GM23338 (cell line): ENCODE measurements around the gene POPDC3. TPM values are rescaled to one million over a fixed set of nuclear protein-coding genes. Genes with fewer than 3 reads are reported as not detected.

Experiments used
- ATAC-seq: fragments of 200-7000 bp; cut with Tn5 transposase; 3 replicates; pipeline ENCODE4 v1.9.1; 2020
- DNase-seq: peaks from one replicate; pipeline ENCODE4 v3.0.0-alpha.2; 2015; ENCODE audit warnings: low spot score
- H2AFZ ChIP-seq: fragments of 200-600 bp; sonication (generic); 2 replicates; pipeline ENCODE4 v1.8.0; 2016; ENCODE audit warnings: antibody characterized with exemption, mild to moderate bottlenecking, moderate library complexity
- H3F3A ChIP-seq: fragments of 200-600 bp; sonication (generic); replicated peaks from 2 replicates; pipeline ENCODE4 v1.8.0; 2017; ENCODE audit warnings: antibody characterized with exemption, mixed run types, low read depth
- H3K27ac ChIP-seq: fragments of 200-600 bp; sonication (generic); 2 replicates; pipeline ENCODE4 v1.6.1; 2016; ENCODE audit warnings: low read depth
- H3K27me3 ChIP-seq: fragments of 200-600 bp; sonication (generic); 2 replicates; pipeline ENCODE4 v1.8.0; 2016; ENCODE audit warnings: mild to moderate bottlenecking, mixed run types, moderate library complexity; ENCODE audit not compliant: insufficient read depth
- H3K36me3 ChIP-seq: fragments of 200-600 bp; sonication (generic); 2 replicates; pipeline ENCODE4 v1.8.0; 2016; ENCODE audit warnings: mild to moderate bottlenecking; ENCODE audit not compliant: insufficient read depth
- H3K4me1 ChIP-seq: fragments of 200-600 bp; sonication (generic); 2 replicates; pipeline ENCODE4 v1.8.0; 2016; ENCODE audit warnings: mild to moderate bottlenecking, moderate library complexity; ENCODE audit not compliant: insufficient read depth
- H3K4me2 ChIP-seq: fragments of 200-600 bp; sonication (generic); 2 replicates; pipeline ENCODE4 v1.7.1; 2017; ENCODE audit warnings: mixed run types
- H3K4me3 ChIP-seq: fragments of 200-600 bp; sonication (generic); 2 replicates; pipeline ENCODE4 v1.6.1; 2016; ENCODE audit warnings: mixed run types
- H3K79me2 ChIP-seq: fragments of 200-600 bp; sonication (generic); replicated peaks from 2 replicates; pipeline ENCODE4 v1.8.0; 2017; ENCODE audit warnings: mild to moderate bottlenecking; ENCODE audit not compliant: insufficient read depth
- H3K9me2 ChIP-seq: fragments of 200-600 bp; sonication (generic); 2 replicates; pipeline ENCODE4 v1.8.0; 2017; ENCODE audit not compliant: insufficient read depth
- H4K20me1 ChIP-seq: fragments of 200-600 bp; sonication (generic); replicated peaks from 2 replicates; pipeline ENCODE4 v1.8.0; 2017; ENCODE audit warnings: mild to moderate bottlenecking; ENCODE audit not compliant: insufficient read depth
- H3K27ac Mint-ChIP-seq: 2 replicates; pipeline ENCODE4 v1.8.0; 2020; ENCODE audit warnings: inconsistent platforms, mild to moderate bottlenecking, moderate library complexity, mixed read lengths
- H3K27me3 Mint-ChIP-seq: 3 replicates; pipeline ENCODE4 v1.8.0; 2022; ENCODE audit warnings: low read depth, mild to moderate bottlenecking, moderate library complexity, mixed read lengths, inconsistent platforms; ENCODE audit not compliant: insufficient read depth, poor library complexity
- H3K36me3 Mint-ChIP-seq: 3 replicates; pipeline ENCODE4 v1.8.0; 2021; ENCODE audit warnings: low read depth, mild to moderate bottlenecking, inconsistent platforms, moderate library complexity, mixed read lengths
- H3K4me1 Mint-ChIP-seq: 3 replicates; pipeline ENCODE4 v1.8.0; 2020; ENCODE audit warnings: mild to moderate bottlenecking, inconsistent platforms, mixed read lengths
- H3K4me3 Mint-ChIP-seq: 3 replicates; pipeline ENCODE4 v1.8.0; 2021; ENCODE audit warnings: moderate library complexity, mild to moderate bottlenecking, inconsistent platforms, mixed read lengths
- H3K9me3 Mint-ChIP-seq: 3 replicates; pipeline ENCODE4 v1.8.0; 2020; ENCODE audit warnings: moderate library complexity, mild to moderate bottlenecking, inconsistent platforms, mixed read lengths
- CREB1 ChIP-seq: fragments of 250-450 bp; sonication (Bioruptor Pico); IDR thresholded peaks from 2 replicates; pipeline ENCODE4 v1.5.0; 2020; ENCODE audit warnings: low read depth, mild to moderate bottlenecking, moderate library complexity
- EZH2 ChIP-seq: fragments of 200-600 bp; sonication (generic); IDR thresholded peaks from one replicate; pipeline ENCODE4 v1.8.0; 2017; ENCODE audit warnings: antibody characterized with exemption, mild to moderate bottlenecking, low read depth; ENCODE audit not compliant: unreplicated experiment
- EZH2phosphoT487 ChIP-seq: fragments of 200-600 bp; sonication (generic); IDR thresholded peaks from one replicate; pipeline ENCODE4 v1.8.1; 2018; ENCODE audit warnings: antibody characterized with exemption; ENCODE audit not compliant: unreplicated experiment
- JUNB ChIP-seq: IDR thresholded peaks from one replicate; pipeline ENCODE4 v1.6.1; 2016; ENCODE audit warnings: antibody characterized with exemption; ENCODE audit not compliant: unreplicated experiment
- NANOG ChIP-seq: IDR thresholded peaks from 2 replicates; pipeline ENCODE4 v1.6.1; 2016; ENCODE audit warnings: antibody characterized with exemption, borderline replicate concordance
- POLR2AphosphoS5 ChIP-seq: IDR thresholded peaks from 2 replicates; pipeline ENCODE4 v1.6.1; 2016; ENCODE audit warnings: antibody characterized with exemption, low read depth
- STAT1 ChIP-seq: IDR thresholded peaks from one replicate; pipeline ENCODE4 v1.6.1; 2016; ENCODE audit warnings: antibody characterized with exemption; ENCODE audit not compliant: unreplicated experiment
- ZNF114 ChIP-seq: fragments of 250-450 bp; sonication (Bioruptor Pico); IDR thresholded peaks from 2 replicates; pipeline ENCODE4 v1.5.0; 2020; ENCODE audit warnings: mild to moderate bottlenecking, moderate library complexity
- ZNF331 ChIP-seq: fragments of 250-450 bp; sonication (Bioruptor Pico); IDR thresholded peaks from 2 replicates; pipeline ENCODE4 v1.5.0; 2020; ENCODE audit warnings: low read depth, mild to moderate bottlenecking, moderate library complexity
- polyA plus RNA-seq: library from polyadenylated mRNA; unstranded; fragments of >200 nt; fragmentation: Nextera tagmentation; extraction: Ambion mirVana; gene quantifications from 2 replicates; pipeline ENCODE4 v1.2.1, GENCODE V29; 2016
- total RNA-seq: library from RNA; depleted of rRNA; stranded (reverse); fragments of >200 nt; shearing (Covaris generic); gene quantifications from 2 replicates; pipeline ENCODE4 v1.2.3, GENCODE V29; 2014
- TF ChIP-seq, protein P1 (sequence below): IDR thresholded peaks from 2 replicates; pipeline ENCODE4 v1.6.1; 2016; ENCODE audit warnings: antibody characterized with exemption
- TF ChIP-seq, protein P2 (sequence below): fragments of 250-450 bp; sonication (Bioruptor Pico); IDR thresholded peaks from 2 replicates; pipeline ENCODE4 v1.5.0; 2020; ENCODE audit warnings: mild to moderate bottlenecking, moderate library complexity
- TF ChIP-seq, protein P3 (sequence below): IDR thresholded peaks from one replicate; pipeline ENCODE4 v1.6.1; 2018; ENCODE audit warnings: antibody characterized with exemption; ENCODE audit not compliant: unreplicated experiment
- TF ChIP-seq, protein P4 (sequence below), 2 experiments: fragments of 200-600 bp in 1 of 2; sonication (generic) in 1 of 2; conservative IDR thresholded peaks; 2 replicates each; pipeline versions ENCODE4 v1.5.1 to v1.6.1; 2016 to 2017; ENCODE audit warnings: antibody characterized with exemption in 2 of 2, low read depth in 2 of 2, mild to moderate bottlenecking in 2 of 2, moderate library complexity in 1 of 2

The POPDC3 gene
- total and polyA plus RNA-seq, 2 experiments from 2014 or later: 5.1 to 5.7 TPM

DNA sequence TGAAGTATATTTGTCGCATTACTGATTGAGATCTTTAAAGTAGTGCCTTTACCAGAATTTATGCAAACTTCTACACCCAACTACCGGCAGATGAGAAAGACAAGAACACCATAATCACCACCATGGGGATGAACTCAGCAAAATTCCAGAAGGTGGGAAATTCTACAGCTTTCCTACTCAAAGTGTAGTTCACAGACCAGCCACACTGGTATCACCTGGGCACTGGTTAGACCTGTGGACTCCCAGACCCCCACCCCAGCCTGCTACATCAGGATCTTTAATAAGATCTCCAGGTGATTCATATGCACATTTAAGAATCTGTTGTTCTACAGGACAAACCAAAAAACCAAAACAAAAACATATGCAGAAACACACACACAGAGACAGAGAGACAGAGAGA, 67.9 kb downstream of the POPDC3 start:
- Histone ChIP-seq H3K4me3 (no peak overlapping the region), H3K9me2 (no peaks in the 10 kb centered on the region), H2AFZ (no peak overlapping the region), H3K4me1 (no peaks in the 10 kb centered on the region), H3F3A (no peaks in the 10 kb centered on the region), H3K79me2 (no peaks in the 10 kb centered on the region), H3K27ac (no peak overlapping the region), H3K36me3 (no peaks in the 10 kb centered on the region), H3K4me2 (no peak overlapping the region), H4K20me1 (no peaks in the 10 kb centered on the region), H3K27me3 (no peaks in the 10 kb centered on the region)
- Mint-ChIP-seq H3K27me3 (peaks cover 3% of the 10 kb centered on the region), H3K4me3 (no peak overlapping the region), H3K4me1 (peaks cover 7% of the 10 kb centered on the region), H3K36me3 (no peaks in the 10 kb centered on the region), H3K9me3 (no peaks in the 10 kb centered on the region), H3K27ac (no peak overlapping the region)
- DNase-seq (peak; percentile 14), ATAC-seq (peak; percentile 62)
- TF ChIP-seq EZH2 (no peak), POLR2AphosphoS5 (no peak), ZNF331 (CRISPR knock-in tag) (no peak), ZNF114 (CRISPR knock-in tag) (no peak), CREB1 (CRISPR knock-in tag) (no peak), STAT1 (no peak), EZH2phosphoT487 (no peak), JUNB (no peak), NANOG (no peak)
- TF ChIP-seq, protein P1, sequence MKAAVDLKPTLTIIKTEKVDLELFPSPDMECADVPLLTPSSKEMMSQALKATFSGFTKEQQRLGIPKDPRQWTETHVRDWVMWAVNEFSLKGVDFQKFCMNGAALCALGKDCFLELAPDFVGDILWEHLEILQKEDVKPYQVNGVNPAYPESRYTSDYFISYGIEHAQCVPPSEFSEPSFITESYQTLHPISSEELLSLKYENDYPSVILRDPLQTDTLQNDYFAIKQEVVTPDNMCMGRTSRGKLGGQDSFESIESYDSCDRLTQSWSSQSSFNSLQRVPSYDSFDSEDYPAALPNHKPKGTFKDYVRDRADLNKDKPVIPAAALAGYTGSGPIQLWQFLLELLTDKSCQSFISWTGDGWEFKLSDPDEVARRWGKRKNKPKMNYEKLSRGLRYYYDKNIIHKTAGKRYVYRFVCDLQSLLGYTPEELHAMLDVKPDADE: no peak
- TF ChIP-seq, protein P2, sequence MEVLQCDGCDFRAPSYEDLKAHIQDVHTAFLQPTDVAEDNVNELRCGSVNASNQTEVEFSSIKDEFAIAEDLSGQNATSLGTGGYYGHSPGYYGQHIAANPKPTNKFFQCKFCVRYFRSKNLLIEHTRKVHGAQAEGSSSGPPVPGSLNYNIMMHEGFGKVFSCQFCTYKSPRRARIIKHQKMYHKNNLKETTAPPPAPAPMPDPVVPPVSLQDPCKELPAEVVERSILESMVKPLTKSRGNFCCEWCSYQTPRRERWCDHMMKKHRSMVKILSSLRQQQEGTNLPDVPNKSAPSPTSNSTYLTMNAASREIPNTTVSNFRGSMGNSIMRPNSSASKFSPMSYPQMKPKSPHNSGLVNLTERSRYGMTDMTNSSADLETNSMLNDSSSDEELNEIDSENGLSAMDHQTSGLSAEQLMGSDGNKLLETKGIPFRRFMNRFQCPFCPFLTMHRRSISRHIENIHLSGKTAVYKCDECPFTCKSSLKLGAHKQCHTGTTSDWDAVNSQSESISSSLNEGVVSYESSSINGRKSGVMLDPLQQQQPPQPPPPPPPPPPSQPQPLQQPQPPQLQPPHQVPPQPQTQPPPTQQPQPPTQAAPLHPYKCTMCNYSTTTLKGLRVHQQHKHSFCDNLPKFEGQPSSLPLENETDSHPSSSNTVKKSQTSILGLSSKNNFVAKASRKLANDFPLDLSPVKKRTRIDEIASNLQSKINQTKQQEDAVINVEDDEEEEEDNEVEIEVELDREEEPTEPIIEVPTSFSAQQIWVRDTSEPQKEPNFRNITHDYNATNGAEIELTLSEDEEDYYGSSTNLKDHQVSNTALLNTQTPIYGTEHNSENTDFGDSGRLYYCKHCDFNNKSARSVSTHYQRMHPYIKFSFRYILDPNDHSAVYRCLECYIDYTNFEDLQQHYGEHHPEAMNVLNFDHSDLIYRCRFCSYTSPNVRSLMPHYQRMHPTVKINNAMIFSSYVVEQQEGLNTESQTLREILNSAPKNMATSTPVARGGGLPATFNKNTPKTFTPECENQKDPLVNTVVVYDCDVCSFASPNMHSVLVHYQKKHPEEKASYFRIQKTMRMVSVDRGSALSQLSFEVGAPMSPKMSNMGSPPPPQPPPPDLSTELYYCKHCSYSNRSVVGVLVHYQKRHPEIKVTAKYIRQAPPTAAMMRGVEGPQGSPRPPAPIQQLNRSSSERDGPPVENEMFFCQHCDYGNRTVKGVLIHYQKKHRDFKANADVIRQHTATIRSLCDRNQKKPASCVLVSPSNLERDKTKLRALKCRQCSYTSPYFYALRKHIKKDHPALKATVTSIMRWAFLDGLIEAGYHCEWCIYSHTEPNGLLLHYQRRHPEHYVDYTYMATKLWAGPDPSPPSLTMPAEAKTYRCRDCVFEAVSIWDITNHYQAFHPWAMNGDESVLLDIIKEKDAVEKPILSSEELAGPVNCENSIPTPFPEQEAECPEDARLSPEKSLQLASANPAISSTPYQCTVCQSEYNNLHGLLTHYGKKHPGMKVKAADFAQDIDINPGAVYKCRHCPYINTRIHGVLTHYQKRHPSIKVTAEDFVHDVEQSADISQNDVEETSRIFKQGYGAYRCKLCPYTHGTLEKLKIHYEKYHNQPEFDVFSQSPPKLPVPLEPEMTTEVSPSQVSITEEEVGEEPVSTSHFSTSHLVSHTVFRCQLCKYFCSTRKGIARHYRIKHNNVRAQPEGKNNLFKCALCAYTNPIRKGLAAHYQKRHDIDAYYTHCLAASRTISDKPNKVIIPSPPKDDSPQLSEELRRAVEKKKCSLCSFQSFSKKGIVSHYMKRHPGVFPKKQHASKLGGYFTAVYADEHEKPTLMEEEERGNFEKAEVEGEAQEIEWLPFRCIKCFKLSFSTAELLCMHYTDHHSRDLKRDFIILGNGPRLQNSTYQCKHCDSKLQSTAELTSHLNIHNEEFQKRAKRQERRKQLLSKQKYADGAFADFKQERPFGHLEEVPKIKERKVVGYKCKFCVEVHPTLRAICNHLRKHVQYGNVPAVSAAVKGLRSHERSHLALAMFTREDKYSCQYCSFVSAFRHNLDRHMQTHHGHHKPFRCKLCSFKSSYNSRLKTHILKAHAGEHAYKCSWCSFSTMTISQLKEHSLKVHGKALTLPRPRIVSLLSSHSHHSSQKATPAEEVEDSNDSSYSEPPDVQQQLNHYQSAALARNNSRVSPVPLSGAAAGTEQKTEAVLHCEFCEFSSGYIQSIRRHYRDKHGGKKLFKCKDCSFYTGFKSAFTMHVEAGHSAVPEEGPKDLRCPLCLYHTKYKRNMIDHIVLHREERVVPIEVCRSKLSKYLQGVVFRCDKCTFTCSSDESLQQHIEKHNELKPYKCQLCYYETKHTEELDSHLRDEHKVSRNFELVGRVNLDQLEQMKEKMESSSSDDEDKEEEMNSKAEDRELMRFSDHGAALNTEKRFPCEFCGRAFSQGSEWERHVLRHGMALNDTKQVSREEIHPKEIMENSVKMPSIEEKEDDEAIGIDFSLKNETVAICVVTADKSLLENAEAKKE: no peak
- TF ChIP-seq, protein P3, sequence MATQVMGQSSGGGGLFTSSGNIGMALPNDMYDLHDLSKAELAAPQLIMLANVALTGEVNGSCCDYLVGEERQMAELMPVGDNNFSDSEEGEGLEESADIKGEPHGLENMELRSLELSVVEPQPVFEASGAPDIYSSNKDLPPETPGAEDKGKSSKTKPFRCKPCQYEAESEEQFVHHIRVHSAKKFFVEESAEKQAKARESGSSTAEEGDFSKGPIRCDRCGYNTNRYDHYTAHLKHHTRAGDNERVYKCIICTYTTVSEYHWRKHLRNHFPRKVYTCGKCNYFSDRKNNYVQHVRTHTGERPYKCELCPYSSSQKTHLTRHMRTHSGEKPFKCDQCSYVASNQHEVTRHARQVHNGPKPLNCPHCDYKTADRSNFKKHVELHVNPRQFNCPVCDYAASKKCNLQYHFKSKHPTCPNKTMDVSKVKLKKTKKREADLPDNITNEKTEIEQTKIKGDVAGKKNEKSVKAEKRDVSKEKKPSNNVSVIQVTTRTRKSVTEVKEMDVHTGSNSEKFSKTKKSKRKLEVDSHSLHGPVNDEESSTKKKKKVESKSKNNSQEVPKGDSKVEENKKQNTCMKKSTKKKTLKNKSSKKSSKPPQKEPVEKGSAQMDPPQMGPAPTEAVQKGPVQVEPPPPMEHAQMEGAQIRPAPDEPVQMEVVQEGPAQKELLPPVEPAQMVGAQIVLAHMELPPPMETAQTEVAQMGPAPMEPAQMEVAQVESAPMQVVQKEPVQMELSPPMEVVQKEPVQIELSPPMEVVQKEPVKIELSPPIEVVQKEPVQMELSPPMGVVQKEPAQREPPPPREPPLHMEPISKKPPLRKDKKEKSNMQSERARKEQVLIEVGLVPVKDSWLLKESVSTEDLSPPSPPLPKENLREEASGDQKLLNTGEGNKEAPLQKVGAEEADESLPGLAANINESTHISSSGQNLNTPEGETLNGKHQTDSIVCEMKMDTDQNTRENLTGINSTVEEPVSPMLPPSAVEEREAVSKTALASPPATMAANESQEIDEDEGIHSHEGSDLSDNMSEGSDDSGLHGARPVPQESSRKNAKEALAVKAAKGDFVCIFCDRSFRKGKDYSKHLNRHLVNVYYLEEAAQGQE: no peak
- TF ChIP-seq, protein P4, sequence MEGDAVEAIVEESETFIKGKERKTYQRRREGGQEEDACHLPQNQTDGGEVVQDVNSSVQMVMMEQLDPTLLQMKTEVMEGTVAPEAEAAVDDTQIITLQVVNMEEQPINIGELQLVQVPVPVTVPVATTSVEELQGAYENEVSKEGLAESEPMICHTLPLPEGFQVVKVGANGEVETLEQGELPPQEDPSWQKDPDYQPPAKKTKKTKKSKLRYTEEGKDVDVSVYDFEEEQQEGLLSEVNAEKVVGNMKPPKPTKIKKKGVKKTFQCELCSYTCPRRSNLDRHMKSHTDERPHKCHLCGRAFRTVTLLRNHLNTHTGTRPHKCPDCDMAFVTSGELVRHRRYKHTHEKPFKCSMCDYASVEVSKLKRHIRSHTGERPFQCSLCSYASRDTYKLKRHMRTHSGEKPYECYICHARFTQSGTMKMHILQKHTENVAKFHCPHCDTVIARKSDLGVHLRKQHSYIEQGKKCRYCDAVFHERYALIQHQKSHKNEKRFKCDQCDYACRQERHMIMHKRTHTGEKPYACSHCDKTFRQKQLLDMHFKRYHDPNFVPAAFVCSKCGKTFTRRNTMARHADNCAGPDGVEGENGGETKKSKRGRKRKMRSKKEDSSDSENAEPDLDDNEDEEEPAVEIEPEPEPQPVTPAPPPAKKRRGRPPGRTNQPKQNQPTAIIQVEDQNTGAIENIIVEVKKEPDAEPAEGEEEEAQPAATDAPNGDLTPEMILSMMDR (conservative IDR thresholded peaks at IDR 0.05; ENCODE audit: low read depth in 2 of 2): no peak
